BLaER1 (cell line): ENCODE measurements around the gene PDLIM1.

Experiments used
- H3K27ac ChIP-seq: shearing (Covaris generic); formaldehyde crosslinking; 2 replicates; pipeline ENCODE4 v1.8.1; 2022
- H3K27me3 ChIP-seq: shearing (Covaris generic); formaldehyde crosslinking; 2 replicates; pipeline ENCODE4 v1.8.1; 2022
- H3K36me3 ChIP-seq: shearing (Covaris generic); formaldehyde crosslinking; 2 replicates; pipeline ENCODE4 v1.8.1; 2022
- H3K4me1 ChIP-seq: shearing (Covaris generic); formaldehyde crosslinking; 2 replicates; pipeline ENCODE4 v1.8.1; 2022
- H3K4me2 ChIP-seq: shearing (Covaris generic); formaldehyde crosslinking; 2 replicates; pipeline ENCODE4 v1.8.1; 2022
- H3K4me3 ChIP-seq: shearing (Covaris generic); formaldehyde crosslinking; 2 replicates; pipeline ENCODE4 v1.8.1; 2022
- H3K9ac ChIP-seq: shearing (Covaris generic); formaldehyde crosslinking; 2 replicates; pipeline ENCODE4 v1.8.1; 2022
- H3K9me3 ChIP-seq: shearing (Covaris generic); formaldehyde crosslinking; 2 replicates; pipeline ENCODE4 v1.8.1; 2022
- H4K20me1 ChIP-seq: shearing (Covaris generic); formaldehyde crosslinking; 2 replicates; pipeline ENCODE4 v1.8.1; 2022
- Cebpa-rat ChIP-seq: shearing (Covaris generic); IDR thresholded peaks from 2 replicates; pipeline ENCODE4 v1.8.1; 2022

PDLIM1 gene

DNA sequence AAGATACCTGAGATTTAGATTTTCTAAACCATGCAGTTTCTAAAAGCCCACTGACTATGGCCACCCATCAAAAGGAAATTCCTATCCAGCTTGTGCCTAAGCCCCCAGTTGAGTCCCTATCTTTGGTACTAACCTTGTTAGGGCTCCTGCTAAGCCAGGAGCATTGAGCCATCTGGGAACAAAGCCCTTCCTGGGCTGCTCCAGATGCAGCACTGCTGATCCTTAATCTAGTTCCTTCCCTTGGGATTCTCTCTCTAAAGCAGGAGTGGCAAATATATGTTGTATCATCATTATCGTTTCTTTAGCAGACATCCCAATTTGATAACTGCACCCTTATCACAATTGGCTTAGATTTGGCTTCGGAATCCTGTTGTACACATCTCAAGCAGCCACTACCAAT is 24.7 kb upstream of the PDLIM1 start:
- peak overlapping the region; percentile 74; the same call in 1 of the 2 replicates for H3K27ac ChIP-seq
- H3K9ac ChIP-seq, result no peak overlapping the region
- no peak for TF ChIP-seq Cebpa-rat
- peaks cover 70% of the 10 kb centered on the region for H3K4me1 ChIP-seq
- H3K9me3 ChIP-seq, result no peaks in the 10 kb centered on the region
- H3K27me3 ChIP-seq, result no peaks in the 10 kb centered on the region
- H4K20me1 ChIP-seq, result peaks cover 30% of the 10 kb centered on the region
- no peak overlapping the region for H3K4me3 ChIP-seq
- peak overlapping the region; percentile 73; the same call in 1 of the 2 replicates for H3K4me2 ChIP-seq
- H3K36me3 ChIP-seq, result peaks cover 81% of the 10 kb centered on the region

GRCh38 chr10:95314192-95314918 is 23.6 kb upstream of the PDLIM1 start:
- Histone ChIP-seq H3K4me1 (peaks cover 74% of the 10 kb centered on the region), H4K20me1 (peaks cover 18% of the 10 kb centered on the region), H3K4me2 (peak overlapping the region; percentile 73), H3K27me3 (no peaks in the 10 kb centered on the region), H3K9ac (peak overlapping the region; percentile 62; the same call in 1 of the 2 replicates), H3K4me3 (no peak overlapping the region), H3K36me3 (peaks cover 70% of the 10 kb centered on the region), H3K9me3 (no peaks in the 10 kb centered on the region), H3K27ac (peak overlapping the region; percentile 74)
- TF ChIP-seq Cebpa-rat, result no peak

DNA sequence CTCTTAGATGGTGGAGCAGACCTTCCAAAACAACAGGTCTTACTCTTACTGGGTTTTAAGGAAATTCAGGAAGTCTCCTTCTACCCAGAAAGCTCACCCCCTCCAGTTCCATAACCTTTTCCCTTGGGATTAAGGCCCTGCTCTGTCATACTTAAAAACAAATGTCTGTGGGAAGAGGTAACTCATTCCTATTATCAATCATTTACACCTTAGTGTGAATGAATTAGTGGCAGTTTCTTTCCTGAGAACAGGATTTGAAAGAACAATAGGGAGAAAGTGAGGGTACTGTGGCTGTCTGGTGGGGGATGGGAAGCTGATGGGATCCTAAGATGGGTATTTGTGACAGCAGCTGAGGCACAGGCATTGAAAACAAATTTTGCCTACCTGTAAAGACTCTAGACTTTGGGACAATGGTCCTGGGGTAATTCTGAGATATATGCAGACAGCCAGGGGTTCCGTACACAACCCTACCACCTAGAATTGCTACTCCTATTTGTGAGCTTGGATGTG is 22.2 kb upstream of the PDLIM1 start:
- H3K27ac ChIP-seq, result peak overlapping the region; percentile 74
- peak overlapping the region; percentile 73 for H3K4me2 ChIP-seq
- H3K4me3 ChIP-seq, result no peak overlapping the region
- TF ChIP-seq Cebpa-rat, result no peak
- no peak overlapping the region; the same call in 1 of the 2 replicates for H3K9ac ChIP-seq
- peaks cover 14% of the 10 kb centered on the region; the same call in 1 of the 2 replicates for H4K20me1 ChIP-seq
- H3K9me3 ChIP-seq, result no peaks in the 10 kb centered on the region
- H3K36me3 ChIP-seq, result peaks cover 57% of the 10 kb centered on the region
- H3K27me3 ChIP-seq, result no peaks in the 10 kb centered on the region
- H3K4me1 ChIP-seq, result peaks cover 84% of the 10 kb centered on the region

DNA sequence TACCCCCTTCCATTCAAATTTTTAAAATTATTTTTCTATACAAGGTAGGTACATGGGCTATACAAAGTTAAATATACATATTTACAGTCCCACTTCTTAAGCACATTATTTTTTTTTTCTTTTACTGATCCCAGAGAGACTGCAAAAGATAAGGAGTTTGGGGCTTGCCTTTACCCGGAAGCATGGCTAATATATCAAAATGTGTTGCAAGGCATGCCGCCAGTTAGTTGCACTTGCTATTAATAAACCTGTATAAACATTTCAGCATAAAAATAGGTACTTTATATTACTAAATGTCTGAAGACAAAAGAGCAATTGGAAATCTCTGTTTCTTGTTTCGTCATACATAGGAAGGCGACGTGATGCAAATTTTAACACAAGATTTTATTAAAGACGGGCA is 21.5 kb upstream of the PDLIM1 start:
- Histone ChIP-seq H3K9me3 (no peaks in the 10 kb centered on the region), H3K9ac (no peak overlapping the region), H4K20me1 (peaks cover 14% of the 10 kb centered on the region; the same call in 1 of the 2 replicates), H3K36me3 (peaks cover 49% of the 10 kb centered on the region), H3K4me3 (no peak overlapping the region), H3K4me2 (peak overlapping the region; percentile 73), H3K27ac (peak overlapping the region; percentile 74; the same call in 1 of the 2 replicates), H3K27me3 (no peaks in the 10 kb centered on the region), H3K4me1 (peaks cover 91% of the 10 kb centered on the region)
- no peak for TF ChIP-seq Cebpa-rat

DNA sequence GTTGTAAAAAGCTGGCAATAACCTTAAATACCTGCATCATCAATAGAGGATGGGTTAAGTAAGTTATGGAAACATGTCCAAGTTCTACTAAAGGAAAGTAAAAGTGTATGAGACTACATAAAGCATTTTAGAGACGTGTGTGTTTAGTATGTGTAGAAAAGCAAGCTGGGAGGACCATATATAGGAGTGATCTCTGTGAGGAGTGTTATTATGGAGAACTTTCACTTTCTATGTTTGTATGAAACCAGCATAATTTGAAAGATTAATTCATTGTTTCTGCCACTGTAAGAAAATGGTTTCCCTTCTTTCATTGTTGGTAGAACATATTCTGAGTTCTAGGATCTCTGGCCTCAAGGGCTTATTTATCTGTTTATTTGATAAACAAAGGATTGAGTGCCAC is 19.2 kb upstream of the PDLIM1 start:
- peak overlapping the region; percentile 68 for H3K4me2 ChIP-seq
- H3K27me3 ChIP-seq, result no peaks in the 10 kb centered on the region
- H3K4me1 ChIP-seq, result peaks cover 76% of the 10 kb centered on the region
- H3K27ac ChIP-seq, result peak overlapping the region; percentile 62
- peaks cover 26% of the 10 kb centered on the region for H3K36me3 ChIP-seq
- TF ChIP-seq Cebpa-rat, result no peak
- no peaks in the 10 kb centered on the region for H3K9me3 ChIP-seq
- H3K4me3 ChIP-seq, result no peak overlapping the region
- H4K20me1 ChIP-seq, result peaks cover 8% of the 10 kb centered on the region; the same call in 1 of the 2 replicates
- H3K9ac ChIP-seq, result peak overlapping the region; percentile 3; the same call in 1 of the 2 replicates

GRCh38 chr10:95308389-95309302 is 17.8 kb upstream of the PDLIM1 start:
- Histone ChIP-seq H3K9ac (no peak overlapping the region; the same call in 1 of the 2 replicates), H3K27me3 (no peaks in the 10 kb centered on the region), H3K9me3 (no peaks in the 10 kb centered on the region), H3K4me3 (no peak overlapping the region), H3K27ac (peak overlapping the region; percentile 62), H3K4me1 (peaks cover 62% of the 10 kb centered on the region), H3K4me2 (peak overlapping the region; percentile 68), H4K20me1 (no peaks in the 10 kb centered on the region), H3K36me3 (peaks cover 13% of the 10 kb centered on the region)
- no peak for TF ChIP-seq Cebpa-rat

- H3K27ac ChIP-seq, result no peak overlapping the region
- no peaks in the 10 kb centered on the region for H3K27me3 ChIP-seq
- no peak overlapping the region for H3K4me2 ChIP-seq
- no peaks in the 10 kb centered on the region for H4K20me1 ChIP-seq
- no peaks in the 10 kb centered on the region for H3K36me3 ChIP-seq
- no peak overlapping the region for H3K4me3 ChIP-seq
- TF ChIP-seq Cebpa-rat, result no peak
- no peaks in the 10 kb centered on the region for H3K9me3 ChIP-seq
- H3K4me1 ChIP-seq, result peaks cover 44% of the 10 kb centered on the region
- no peak overlapping the region for H3K9ac ChIP-seq
Measured at GRCh38 chr10:95306851-95307250, 16.0 kb upstream of the PDLIM1 start.

DNA sequence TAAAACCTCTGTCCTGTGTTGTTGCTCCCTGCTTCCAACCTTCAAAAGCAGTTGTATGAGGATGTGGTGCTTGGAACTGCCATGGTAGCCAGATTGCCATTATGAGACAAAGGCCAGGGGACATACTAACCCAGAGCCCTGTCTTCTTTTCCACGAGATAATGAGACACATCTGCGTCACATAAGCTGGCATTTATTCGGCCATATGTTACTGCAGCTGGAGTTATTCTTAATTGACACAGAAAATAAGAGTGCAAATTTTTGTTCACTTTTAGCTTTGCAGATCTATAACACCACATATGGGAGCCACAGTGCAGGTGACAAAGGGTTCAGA is 15.5 kb upstream of the PDLIM1 start:
- Histone ChIP-seq H3K36me3 (no peaks in the 10 kb centered on the region), H3K4me3 (no peak overlapping the region), H3K27ac (no peak overlapping the region), H4K20me1 (no peaks in the 10 kb centered on the region), H3K9ac (no peak overlapping the region), H3K4me1 (peaks cover 39% of the 10 kb centered on the region), H3K9me3 (no peaks in the 10 kb centered on the region), H3K4me2 (no peak overlapping the region), H3K27me3 (no peaks in the 10 kb centered on the region)
- no peak for TF ChIP-seq Cebpa-rat

DNA sequence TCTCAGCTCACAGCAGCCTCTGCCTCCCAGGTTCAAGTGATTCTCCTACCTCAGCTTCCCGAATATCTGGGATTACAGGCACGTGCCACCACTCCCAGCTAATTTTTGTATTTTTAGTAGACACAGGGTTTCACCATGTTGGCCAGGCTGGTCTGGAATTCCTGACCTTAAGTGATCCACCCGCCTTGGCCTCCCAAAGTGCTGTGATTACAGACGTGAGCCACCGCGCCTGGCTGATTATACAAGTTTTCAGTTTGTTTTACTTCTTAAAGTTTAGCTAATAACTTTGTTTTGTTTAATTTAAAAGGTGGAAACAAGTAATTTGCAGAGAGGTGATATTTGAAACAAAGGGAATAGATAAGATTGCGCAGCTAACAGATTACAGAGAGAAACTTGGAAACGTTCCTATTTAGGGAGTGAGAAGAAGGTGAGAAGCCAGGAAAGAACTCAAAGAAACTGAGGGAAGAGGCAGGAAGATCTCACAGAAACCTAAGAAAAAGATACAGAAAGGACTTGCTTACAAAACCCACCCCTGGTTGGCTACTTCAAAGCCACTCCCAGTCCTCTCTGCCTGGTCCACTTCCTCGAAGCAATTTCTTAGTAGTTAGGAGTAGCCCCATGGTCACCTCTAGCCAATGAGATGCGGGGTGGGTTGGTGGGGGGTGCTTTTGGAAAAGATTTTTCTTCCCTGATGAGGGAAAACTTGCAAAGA is 15.0 kb upstream of the PDLIM1 start:
- no peaks in the 10 kb centered on the region for H4K20me1 ChIP-seq
- no peaks in the 10 kb centered on the region for H3K27me3 ChIP-seq
- H3K4me1 ChIP-seq, result peaks cover 34% of the 10 kb centered on the region
- TF ChIP-seq Cebpa-rat, result no peak
- H3K36me3 ChIP-seq, result no peaks in the 10 kb centered on the region
- H3K4me2 ChIP-seq, result no peak overlapping the region
- no peak overlapping the region for H3K4me3 ChIP-seq
- H3K27ac ChIP-seq, result no peak overlapping the region
- no peak overlapping the region for H3K9ac ChIP-seq
- no peaks in the 10 kb centered on the region for H3K9me3 ChIP-seq
